HEK293T (cell line): Measurements from ENCODE around the gene MPZL3.
"Not testable (repeated sequence)": the region's sequence is repeated elsewhere in the genome, so short reads cannot be mapped to it uniquely, and the experiment has no call there.

Source experiments
- CTCF ChIA-PET: fragments of 350-600 bp; formaldehyde crosslinking; extraction: SDS; loops from one replicate; lab custom pipeline; 2021; ENCODE audit warnings: antibody characterized with exemption, inconsistent platforms; lab: Yijun Ruan, JAX
- POLR2A ChIA-PET: fragments of 350-600 bp; formaldehyde crosslinking; extraction: SDS; loops from one replicate; lab custom pipeline; 2020; ENCODE audit warnings: antibody characterized with exemption, inconsistent platforms; lab: Yijun Ruan, JAX
- DNase-seq: peaks from one replicate; pipeline ENCODE4 v3.0.0; 2012; ENCODE audit warnings: mixed read lengths; ENCODE audit errors: extremely low spot score
- ARNT ChIP-seq: fragments of 450-650 bp; IDR thresholded peaks from 2 replicates; pipeline ENCODE4 v1.6.1; 2017; ENCODE audit warnings: mild to moderate bottlenecking
- BHLHE40 ChIP-seq: fragments of 450-650 bp; IDR thresholded peaks from 2 replicates; pipeline ENCODE4 v1.6.1; 2016; ENCODE audit warnings: mild to moderate bottlenecking, moderate library complexity, borderline replicate concordance
- CTBP1 ChIP-seq: fragments of 450-650 bp; IDR thresholded peaks from 2 replicates; pipeline ENCODE4 v1.6.1; 2016; ENCODE audit warnings: borderline replicate concordance
- ELF4 ChIP-seq: fragments of 450-650 bp; IDR thresholded peaks from 2 replicates; pipeline ENCODE4 v1.6.1; 2017; ENCODE audit warnings: antibody characterized with exemption
- FOXA1 ChIP-seq: fragments of 450-650 bp; IDR thresholded peaks from 2 replicates; pipeline ENCODE4 v1.6.1; 2016; ENCODE audit warnings: mild to moderate bottlenecking
- FOXK2 ChIP-seq: fragments of 450-650 bp; IDR thresholded peaks from 2 replicates; pipeline ENCODE4 v1.6.1; 2016; ENCODE audit warnings: mild to moderate bottlenecking
- FOXM1 ChIP-seq: fragments of 450-650 bp; IDR thresholded peaks from 2 replicates; pipeline ENCODE4 v1.6.1; 2017; ENCODE audit warnings: mild to moderate bottlenecking, borderline replicate concordance
- HDGF ChIP-seq: fragments of 450-650 bp; IDR thresholded peaks from 2 replicates; pipeline ENCODE4 v1.6.1; 2017; ENCODE audit warnings: antibody characterized with exemption, borderline replicate concordance
- L3MBTL2 ChIP-seq: fragments of 450-650 bp; conservative IDR thresholded peaks from 2 replicates; pipeline ENCODE4 v1.6.1; 2016; ENCODE audit warnings: mild to moderate bottlenecking
- LEF1 ChIP-seq: fragments of 450-650 bp; IDR thresholded peaks from 2 replicates; pipeline ENCODE4 v1.6.1; 2017; ENCODE audit warnings: mild to moderate bottlenecking, borderline replicate concordance
- SP1 ChIP-seq: fragments of 450-650 bp; IDR thresholded peaks from 2 replicates; pipeline ENCODE4 v1.6.1; 2017
- SUZ12 ChIP-seq: fragments of 450-650 bp; IDR thresholded peaks from 2 replicates; pipeline ENCODE4 v1.6.1; 2016; ENCODE audit warnings: mild to moderate bottlenecking
- TARDBP ChIP-seq: fragments of 450-650 bp; IDR thresholded peaks from 2 replicates; pipeline ENCODE4 v1.6.1; 2016
- ZNF384 ChIP-seq: fragments of 450-650 bp; IDR thresholded peaks from 2 replicates; pipeline ENCODE4 v1.6.1; 2016
- TF ChIP-seq, protein P1 (sequence below): fragments of 450-650 bp; IDR thresholded peaks from 2 replicates; pipeline ENCODE4 v1.6.1; 2016

The MPZL3 gene

DNA sequence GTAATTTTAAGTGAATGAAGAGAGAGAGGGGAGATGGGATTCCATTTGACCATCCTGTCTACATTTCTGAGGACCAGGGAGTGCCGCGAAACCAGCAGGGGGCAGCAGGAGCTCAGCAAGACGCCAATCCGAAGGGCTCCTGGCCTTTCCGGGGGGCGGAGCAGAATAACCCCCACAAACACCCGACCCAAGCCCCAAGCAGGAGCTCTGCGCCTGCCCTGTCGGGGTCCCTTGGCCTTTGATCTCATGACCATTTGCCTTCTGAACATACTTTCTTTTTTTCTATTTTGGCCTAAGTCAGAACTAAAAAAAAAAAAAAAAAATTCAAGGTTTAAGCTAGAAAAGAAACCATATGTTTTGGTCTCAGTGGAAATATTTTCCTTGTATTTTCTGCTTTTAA, 53.8 kb downstream of the MPZL3 start:
- TF ChIP-seq HDGF: no peak
- TF ChIP-seq ZNF384: peak; percentile 54
- no peak for TF ChIP-seq ARNT
- DNase-seq: peak; percentile 80
- CTCF ChIA-PET: interaction anchor here (0.5 to 1.3 kb wide), 22 partner anchors 13 to 968 kb away, joined by 3 to 8 read pairs (median 4); no protein-coding TSS in a partner anchor
- POLR2A ChIA-PET: interaction anchor here (0.9 kb wide), 1 partner anchor 161 kb away, joined by 3 read pairs; the partner anchor contains the start of gene UBE4A

- no peak for TF ChIP-seq ZNF384
- TF ChIP-seq CTBP1: no peak
- ChIA-PET POLR2A (interaction anchor here (1.3 kb wide), 1 partner anchor 14 kb away, joined by 4 read pairs; no protein-coding TSS in a partner anchor), CTCF (no interaction called here)
- DNase-seq: no peak
Measured at GRCh38 chr11:118194835-118195627, 57.1 kb downstream of the MPZL3 start.

GRCh38 chr11:118193910-118194566, 58.1 kb downstream of the MPZL3 start:
- POLR2A ChIA-PET: interaction anchor here (1.3 kb wide), 1 partner anchor 13 kb away, joined by 4 read pairs; no protein-coding TSS in a partner anchor
- CTCF ChIA-PET: no interaction called here
- no peak for TF ChIP-seq FOXM1
- no peak for DNase-seq

GRCh38 chr11:118192817-118193216, 59.3 kb downstream of the MPZL3 start:
- DNase-seq, CTCF ChIA-PET, POLR2A ChIA-PET: not testable (repeated sequence)

GRCh38 chr11:118190942-118191506, 61.1 kb downstream of the MPZL3 start:
- CTCF ChIA-PET, DNase-seq, POLR2A ChIA-PET: not testable (repeated sequence)

- DNase-seq: no peak
- TF ChIP-seq SP1: no peak
- no peak for TF ChIP-seq ZNF384
- no peak for TF ChIP-seq FOXM1
- TF ChIP-seq FOXK2: no peak
- no peak for TF ChIP-seq ELF4
- TF ChIP-seq L3MBTL2: no peak
- TF ChIP-seq BHLHE40: no peak
- CTCF ChIA-PET: interaction anchor here (1.8 kb wide), 1 partner anchor 15 kb away, joined by 4 read pairs; no protein-coding TSS in a partner anchor
- POLR2A ChIA-PET: no interaction called here
Measured at GRCh38 chr11:118186346-118187107, 65.6 kb downstream of the MPZL3 start.

- DNase-seq: no peak
- ChIA-PET CTCF (interaction anchor here (0.6 to 1.8 kb wide), 3 partner anchors 10 to 14 kb away, joined by 3 to 4 read pairs (median 4); no protein-coding TSS in a partner anchor), POLR2A (no interaction called here)
- TF ChIP-seq ELF4 (no peak), CTBP1 (no peak), FOXA1 (no peak), ARNT (no peak), L3MBTL2 (no peak), LEF1 (no peak), SUZ12 (no peak), SP1 (no peak), HDGF (no peak), TARDBP (no peak), FOXM1 (no peak), ZNF384 (no peak)
- TF ChIP-seq, protein P1, sequence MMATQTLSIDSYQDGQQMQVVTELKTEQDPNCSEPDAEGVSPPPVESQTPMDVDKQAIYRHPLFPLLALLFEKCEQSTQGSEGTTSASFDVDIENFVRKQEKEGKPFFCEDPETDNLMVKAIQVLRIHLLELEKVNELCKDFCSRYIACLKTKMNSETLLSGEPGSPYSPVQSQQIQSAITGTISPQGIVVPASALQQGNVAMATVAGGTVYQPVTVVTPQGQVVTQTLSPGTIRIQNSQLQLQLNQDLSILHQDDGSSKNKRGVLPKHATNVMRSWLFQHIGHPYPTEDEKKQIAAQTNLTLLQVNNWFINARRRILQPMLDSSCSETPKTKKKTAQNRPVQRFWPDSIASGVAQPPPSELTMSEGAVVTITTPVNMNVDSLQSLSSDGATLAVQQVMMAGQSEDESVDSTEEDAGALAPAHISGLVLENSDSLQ: no peak
Measured at GRCh38 chr11:118184784-118185579, 67.2 kb downstream of the MPZL3 start.

DNA sequence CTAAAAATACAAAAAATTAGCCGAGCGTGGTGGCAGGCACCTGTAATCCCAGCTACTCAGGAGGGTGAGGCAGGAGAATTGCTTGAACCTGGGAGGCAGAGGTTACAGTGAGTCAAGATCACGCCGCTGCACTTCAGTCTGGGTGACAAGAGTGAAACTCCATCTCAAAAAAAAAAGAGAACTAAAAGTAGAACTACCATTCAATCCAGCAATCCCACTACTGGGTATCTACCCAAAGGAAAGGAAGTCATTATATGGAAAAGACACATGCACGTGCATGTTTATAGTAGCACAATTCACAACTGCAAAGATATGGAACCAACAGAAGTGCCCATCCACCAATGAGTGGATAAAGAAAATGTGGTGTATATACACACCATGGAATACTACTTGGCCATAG, 68.5 kb downstream of the MPZL3 start:
- CTCF ChIA-PET, POLR2A ChIA-PET, DNase-seq: not testable (repeated sequence)
